Measurements from ENCODE around the gene C19orf25. TPM values are rescaled to one million over a fixed set of nuclear protein-coding genes. Genes with fewer than 3 reads are reported as not detected.

The C19orf25 gene
- total and polyA plus RNA-seq, 2 of the 13 experiments (the other 11 are each of a cell fraction or from before 2014, with no cell fraction given), result 14.2 to 32.4 TPM

GRCh38 chr19:1466461-1467214 lies 12.4 kb downstream of the C19orf25 start:
- no peaks in the 10 kb centered on the region for H3K36me3 ChIP-seq (replicated peaks in 1 of 2; ENCODE audit: control insufficient read depth in 1 of 2, insufficient read depth in 2 of 2, low read length in 2 of 2)
- no peaks in the 10 kb centered on the region for H3K79me2 ChIP-seq (ENCODE audit: insufficient read depth, low read length)
- H2AFZ ChIP-seq (ENCODE audit: low read length), result no peak overlapping the region
- DNase-seq (ENCODE audit: low spot score) (no peak), ATAC-seq (no peak), FAIRE-seq (no peak)
- intact Hi-C loops (cut with micrococcal nuclease; ENCODE audit: unreplicated experiment), result no loop called here
- H3K4me3 ChIP-seq (replicated peaks in 1 of 3; ENCODE audit: insufficient read depth in 1 of 3, low read depth in 2 of 3, low read length in 3 of 3), result no peak overlapping the region
- TF ChIP-seq ZNF337 (CRISPR knock-in tag; IDR thresholded peaks at IDR 0.05; ENCODE audit: borderline replicate concordance, low read depth) (no peak), AGO2 (optimal IDR thresholded peaks at IDR 0.05; ENCODE audit: low read depth, low read length) (peak; percentile 12)
- H3K27me3 ChIP-seq (ENCODE audit: control insufficient read depth in 1 of 2, insufficient read depth in 2 of 2, low read length in 2 of 2), result no peaks in the 10 kb centered on the region
- ChIA-PET CTCF (ENCODE audit: low intra/inter-chr PET ratio, low total read pairs) (no interaction called here), POLR2A (interaction anchor here (1.6 kb wide), 1 partner anchor 13 kb away, joined by 5 read pairs; no protein-coding TSS in a partner anchor)
- 95% methylated on average over 29 of the region's 70 CpGs for WGBS (ENCODE audit: low lambda C conversion rate)
- no peak overlapping the region for H3K4me2 ChIP-seq (ENCODE audit: low read depth, low read length)
- in situ Hi-C loops (cut with HindIII; ENCODE audit: extremely low pct_ligation_motif_present, low pct_unique_long_range_greater_than_20kb), result no loop called here
- peaks cover 10% of the 10 kb centered on the region for H4K20me1 ChIP-seq (ENCODE audit: insufficient read depth, low read length)
- H3K4me1 ChIP-seq (ENCODE audit: insufficient read depth, low read length), result peaks cover 25% of the 10 kb centered on the region
- BruUV-seq (replicated peaks), result no TSS peak
- no peak overlapping the region for H3K9ac ChIP-seq (ENCODE audit: insufficient read depth, low read depth, low read length)
- H3K9me3 ChIP-seq (ENCODE audit: low read length), result no peaks in the 10 kb centered on the region
- no peak overlapping the region for H3K27ac ChIP-seq (ENCODE audit: extremely low read length, insufficient read depth, low read length)

GRCh38 chr19:1466018-1466460 lies 13.0 kb downstream of the C19orf25 start:
- Histone ChIP-seq H3K9me3 (ENCODE audit: low read length) (no peaks in the 10 kb centered on the region), H3K36me3 (replicated peaks in 1 of 2; ENCODE audit: control insufficient read depth in 1 of 2, insufficient read depth in 2 of 2, low read length in 2 of 2) (no peaks in the 10 kb centered on the region), H2AFZ (ENCODE audit: low read length) (no peak overlapping the region), H3K4me2 (ENCODE audit: low read depth, low read length) (no peak overlapping the region), H3K27me3 (ENCODE audit: control insufficient read depth in 1 of 2, insufficient read depth in 2 of 2, low read length in 2 of 2) (no peaks in the 10 kb centered on the region), H4K20me1 (ENCODE audit: insufficient read depth, low read length) (peaks cover 4% of the 10 kb centered on the region), H3K4me3 (replicated peaks in 1 of 3; ENCODE audit: insufficient read depth in 1 of 3, low read depth in 2 of 3, low read length in 3 of 3) (no peak overlapping the region), H3K9ac (ENCODE audit: insufficient read depth, low read depth, low read length) (no peak overlapping the region), H3K79me2 (ENCODE audit: insufficient read depth, low read length) (no peaks in the 10 kb centered on the region), H3K27ac (ENCODE audit: extremely low read length, insufficient read depth, low read length) (no peak overlapping the region), H3K4me1 (ENCODE audit: insufficient read depth, low read length) (peaks cover 24% of the 10 kb centered on the region)
- BruUV-seq (replicated peaks), result no TSS peak
- intact Hi-C loops (cut with micrococcal nuclease; ENCODE audit: unreplicated experiment) (no loop called here), in situ Hi-C loops (cut with HindIII; ENCODE audit: extremely low pct_ligation_motif_present, low pct_unique_long_range_greater_than_20kb) (no loop called here)
- TF ChIP-seq ADNP (CRISPR knock-in tag; IDR thresholded peaks at IDR 0.05) (no peak), ZNF569 (CRISPR knock-in tag; IDR thresholded peaks at IDR 0.05; ENCODE audit: borderline replicate concordance) (no peak), JUND (CRISPR knock-in tag; IDR thresholded peaks at IDR 0.05) (no peak), DMTF1 (CRISPR knock-in tag; IDR thresholded peaks at IDR 0.05) (no peak), PLSCR1 (CRISPR knock-in tag; IDR thresholded peaks at IDR 0.05; ENCODE audit: borderline replicate concordance) (no peak), CAMTA2 (CRISPR knock-in tag; IDR thresholded peaks at IDR 0.05; ENCODE audit: borderline replicate concordance) (no peak), ZBTB8A (CRISPR knock-in tag; IDR thresholded peaks at IDR 0.05; ENCODE audit: borderline replicate concordance, low read depth) (no peak), RBFOX2 (IDR thresholded peaks at IDR 0.05; ENCODE audit: low read depth, low read length) (0 out of 2 replicates have a peak, but pooled peaks have one; percentile 17)
- POLR2A ChIA-PET, result interaction anchor here (1.6 kb wide), 1 partner anchor 13 kb away, joined by 5 read pairs; no protein-coding TSS in a partner anchor
- no peak for DNase-seq (ENCODE audit: low spot score)
- FAIRE-seq, result no peak
- CTCF ChIA-PET (ENCODE audit: low intra/inter-chr PET ratio, low total read pairs), result no interaction called here
- WGBS (ENCODE audit: low lambda C conversion rate), result 98% methylated on average over 19 of the region's 41 CpGs
- ATAC-seq, result no peak
